SU-DHL-6 (cell line): ENCODE measurements around the gene CPT2.

Experiments used
- H2AFZ ChIP-seq: fragments of 200-600 bp; sonication (generic); 2 replicates; pipeline ENCODE4 v1.6.1; 2014; ENCODE audit warnings: low read depth, mild to moderate bottlenecking, moderate library complexity, mixed read lengths, antibody characterized with exemption, low read length; ENCODE audit not compliant: severe bottlenecking
- H3F3A ChIP-seq: fragments of 200-600 bp; shearing (Covaris generic); 2 replicates; pipeline ENCODE4 v1.6.0; 2016; ENCODE audit warnings: antibody characterized with exemption, mild to moderate bottlenecking; ENCODE audit not compliant: insufficient read depth
- H3K27ac ChIP-seq: fragments of 200-600 bp; sonication (generic); 2 replicates; pipeline ENCODE4 v1.5.1; 2016; ENCODE audit warnings: low read depth, mild to moderate bottlenecking, low read length, moderate library complexity, mixed read lengths
- H3K27me3 ChIP-seq: fragments of 200-600 bp; sonication (generic), shearing (Covaris generic); 2 replicates; pipeline ENCODE4 v1.6.0; 2014; ENCODE audit warnings: mild to moderate bottlenecking, low read length
- H3K36me3 ChIP-seq: fragments of 200-600 bp; sonication (generic); 2 replicates; pipeline ENCODE4 v1.6.1; 2014; ENCODE audit warnings: mild to moderate bottlenecking, low read length, mixed read lengths
- H3K4me2 ChIP-seq: fragments of 300-600, 200-600 bp; shearing (Covaris generic), sonication (generic); 2 replicates; pipeline ENCODE4 v1.6.0; 2014; ENCODE audit warnings: low read length, low read depth, mild to moderate bottlenecking; ENCODE audit not compliant: poor library complexity, severe bottlenecking
- H3K4me3 ChIP-seq: fragments of 200-600 bp; sonication (generic); 2 replicates; pipeline ENCODE4 v1.5.1; 2014; ENCODE audit warnings: antibody characterized with exemption, low read length, mild to moderate bottlenecking, mixed read lengths; ENCODE audit not compliant: insufficient read depth, poor library complexity, severe bottlenecking
- H3K79me2 ChIP-seq: fragments of 200-600 bp; sonication (generic); 2 replicates; pipeline ENCODE4 v1.6.1; 2014; ENCODE audit warnings: mild to moderate bottlenecking, low read length, moderate library complexity; ENCODE audit not compliant: insufficient read depth
- H3K9ac ChIP-seq: fragments of 200-600 bp; sonication (generic); 2 replicates; pipeline ENCODE4 v1.7.0; 2014; ENCODE audit warnings: mild to moderate bottlenecking, low read length
- H3K9me2 ChIP-seq: fragments of 200-600 bp; sonication (generic); replicated peaks from 2 replicates; pipeline ENCODE4 v1.6.1; 2014; ENCODE audit warnings: low read length; ENCODE audit not compliant: insufficient read depth
- H3K9me3 ChIP-seq: fragments of 200-600 bp; sonication (generic); 2 replicates; pipeline ENCODE4 v1.6.1; 2014; ENCODE audit warnings: low read length, mixed read lengths; ENCODE audit not compliant: insufficient read depth
- H4K20me1 ChIP-seq: fragments of 200-600 bp; sonication (generic); 2 replicates; pipeline ENCODE4 v1.6.1; 2014; ENCODE audit warnings: low read depth, mild to moderate bottlenecking, antibody characterized with exemption, low read length, moderate library complexity, mixed read lengths
- EZH2phosphoT487 ChIP-seq: fragments of 200-600 bp; sonication (generic), shearing (Covaris generic); conservative IDR thresholded peaks from 2 replicates; pipeline ENCODE4 v1.6.1; 2018; ENCODE audit warnings: mild to moderate bottlenecking, antibody characterized with exemption, low read length, moderate library complexity, mixed read lengths
- TF ChIP-seq, protein P1 (sequence below): fragments of 200-600 bp; sonication (generic); IDR thresholded peaks from one replicate; pipeline ENCODE4 v1.5.1; 2017; ENCODE audit warnings: antibody characterized with exemption, mild to moderate bottlenecking, low read length, moderate library complexity; ENCODE audit not compliant: insufficient read depth, poor library complexity, severe bottlenecking

Gene CPT2

GRCh38 chr1:53153752-53154151, 42.9 kb upstream of the CPT2 start:
- H3K79me2 ChIP-seq, result no peaks in the 10 kb centered on the region
- H3F3A ChIP-seq, result no peaks in the 10 kb centered on the region
- H3K36me3 ChIP-seq, result no peaks in the 10 kb centered on the region
- no peak overlapping the region for H3K27ac ChIP-seq
- no peak overlapping the region for H3K9ac ChIP-seq
- TF ChIP-seq EZH2phosphoT487, result no peak
- TF ChIP-seq, protein P1, sequence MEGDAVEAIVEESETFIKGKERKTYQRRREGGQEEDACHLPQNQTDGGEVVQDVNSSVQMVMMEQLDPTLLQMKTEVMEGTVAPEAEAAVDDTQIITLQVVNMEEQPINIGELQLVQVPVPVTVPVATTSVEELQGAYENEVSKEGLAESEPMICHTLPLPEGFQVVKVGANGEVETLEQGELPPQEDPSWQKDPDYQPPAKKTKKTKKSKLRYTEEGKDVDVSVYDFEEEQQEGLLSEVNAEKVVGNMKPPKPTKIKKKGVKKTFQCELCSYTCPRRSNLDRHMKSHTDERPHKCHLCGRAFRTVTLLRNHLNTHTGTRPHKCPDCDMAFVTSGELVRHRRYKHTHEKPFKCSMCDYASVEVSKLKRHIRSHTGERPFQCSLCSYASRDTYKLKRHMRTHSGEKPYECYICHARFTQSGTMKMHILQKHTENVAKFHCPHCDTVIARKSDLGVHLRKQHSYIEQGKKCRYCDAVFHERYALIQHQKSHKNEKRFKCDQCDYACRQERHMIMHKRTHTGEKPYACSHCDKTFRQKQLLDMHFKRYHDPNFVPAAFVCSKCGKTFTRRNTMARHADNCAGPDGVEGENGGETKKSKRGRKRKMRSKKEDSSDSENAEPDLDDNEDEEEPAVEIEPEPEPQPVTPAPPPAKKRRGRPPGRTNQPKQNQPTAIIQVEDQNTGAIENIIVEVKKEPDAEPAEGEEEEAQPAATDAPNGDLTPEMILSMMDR, result no peak
- H3K27me3 ChIP-seq, result no peaks in the 10 kb centered on the region
- no peaks in the 10 kb centered on the region for H4K20me1 ChIP-seq
- no peaks in the 10 kb centered on the region for H3K9me3 ChIP-seq
- no peak overlapping the region for H3K4me2 ChIP-seq
- H3K4me3 ChIP-seq, result no peak overlapping the region
- no peaks in the 10 kb centered on the region for H3K9me2 ChIP-seq
- no peak overlapping the region for H2AFZ ChIP-seq

- no peaks in the 10 kb centered on the region for H3K79me2 ChIP-seq
- H3K4me2 ChIP-seq, result no peak overlapping the region
- no peaks in the 10 kb centered on the region for H3K36me3 ChIP-seq
- H3K9me3 ChIP-seq, result no peaks in the 10 kb centered on the region
- no peak overlapping the region for H3K4me3 ChIP-seq
- no peak overlapping the region for H3K9ac ChIP-seq
- TF ChIP-seq EZH2phosphoT487, result no peak
- TF ChIP-seq, protein P1, result no peak
- H3K27ac ChIP-seq, result no peak overlapping the region
- H3F3A ChIP-seq, result no peaks in the 10 kb centered on the region
- no peaks in the 10 kb centered on the region for H3K27me3 ChIP-seq
- no peaks in the 10 kb centered on the region for H4K20me1 ChIP-seq
- H2AFZ ChIP-seq, result no peak overlapping the region
- no peaks in the 10 kb centered on the region for H3K9me2 ChIP-seq
Observed at GRCh38 chr1:53154859-53155438, 41.7 kb upstream of the CPT2 start.

- no peak for TF ChIP-seq EZH2phosphoT487
- TF ChIP-seq, protein P1, result no peak
- H3K9ac ChIP-seq, result no peak overlapping the region
- no peaks in the 10 kb centered on the region for H3K36me3 ChIP-seq
- H3F3A ChIP-seq, result no peaks in the 10 kb centered on the region
- no peak overlapping the region for H3K27ac ChIP-seq
- H3K9me2 ChIP-seq, result no peaks in the 10 kb centered on the region
- no peaks in the 10 kb centered on the region for H3K27me3 ChIP-seq
- H3K79me2 ChIP-seq, result no peaks in the 10 kb centered on the region
- no peak overlapping the region for H3K4me2 ChIP-seq
- no peaks in the 10 kb centered on the region for H4K20me1 ChIP-seq
- H3K4me3 ChIP-seq, result no peak overlapping the region
- no peak overlapping the region for H2AFZ ChIP-seq
- no peaks in the 10 kb centered on the region for H3K9me3 ChIP-seq
Observed at GRCh38 chr1:53155534-53155933, 41.1 kb upstream of the CPT2 start.
